Measurements from ENCODE around the gene TMA7B. TPM values are rescaled to one million over a fixed set of nuclear protein-coding genes. Genes with fewer than 3 reads are reported as not detected.

Gene TMA7B
- total RNA-seq, 3 donors from 2014 or later = 0.16 TPM; not detected in 2

- Histone ChIP-seq H3K9me3 (no peaks in the 10 kb centered on the region), H3K27ac (peak overlapping the region; percentile 80 to 83), H3K4me3 (peak overlapping the region; percentile 4 to 71 (median 71)), H3K27me3 (no peaks in the 10 kb centered on the region), H3K36me3 (no peaks in the 10 kb centered on the region), H3K4me1 (peaks cover 0 to 28% of the 10 kb centered on the region in 2 donors)
- intact Hi-C loops (cut with DNase I; ENCODE audit: low total_unique reads) = no loop called here
- DNase-seq (ENCODE audit: low spot score in 2 of 2) = no peak
- TF ChIP-seq POLR2AphosphoS5 (IDR thresholded peaks at IDR 0.05) = no peak
- no peak for TF ChIP-seq CTCF (IDR thresholded peaks at IDR 0.05)
- no peak for TF ChIP-seq POLR2A (IDR thresholded peaks at IDR 0.05)
Measured at GRCh38 chr22:39995393-39996252, 35.4 kb downstream of the TMA7B start.

GRCh38 chr22:39996732-39997131 lies 36.5 kb downstream of the TMA7B start:
- Histone ChIP-seq H3K4me1 (peaks cover 0 to 28% of the 10 kb centered on the region in 2 donors), H3K9me3 (no peaks in the 10 kb centered on the region), H3K27ac (peak overlapping the region in 1 of 2 donors; percentile 83), H3K27me3 (no peaks in the 10 kb centered on the region), H3K36me3 (no peaks in the 10 kb centered on the region), H3K4me3 (peak overlapping the region in 2 of 3 donors; percentile 71)
- TF ChIP-seq POLR2A (IDR thresholded peaks at IDR 0.05) (no peak), POLR2AphosphoS5 (IDR thresholded peaks at IDR 0.05) (no peak), CTCF (IDR thresholded peaks at IDR 0.05) (no peak)
- no peak for DNase-seq (ENCODE audit: low spot score in 2 of 2)
- intact Hi-C loops (cut with DNase I; ENCODE audit: low total_unique reads) = no loop called here

- Histone ChIP-seq H3K27me3 (no peaks in the 10 kb centered on the region), H3K4me3 (peak overlapping the region in 1 of 3 donors; percentile 27), H3K36me3 (no peaks in the 10 kb centered on the region), H3K27ac (peak overlapping the region; percentile 13 to 68), H3K9me3 (no peaks in the 10 kb centered on the region), H3K4me1 (peaks cover 0 to 28% of the 10 kb centered on the region in 2 donors)
- intact Hi-C loops (cut with DNase I; ENCODE audit: low total_unique reads) = no loop called here
- no peak for DNase-seq (ENCODE audit: low spot score in 2 of 2)
- TF ChIP-seq POLR2AphosphoS5 (IDR thresholded peaks at IDR 0.05) = no peak
- TF ChIP-seq POLR2A (IDR thresholded peaks at IDR 0.05) = no peak
- no peak for TF ChIP-seq CTCF (IDR thresholded peaks at IDR 0.05)
Measured at GRCh38 chr22:39997421-39997820, 37.2 kb downstream of the TMA7B start.

- TF ChIP-seq POLR2AphosphoS5 (IDR thresholded peaks at IDR 0.05) (peak in 1 of 3 donors; percentile 29), CTCF (IDR thresholded peaks at IDR 0.05) (no peak), POLR2A (IDR thresholded peaks at IDR 0.05) (no peak)
- H3K4me1 ChIP-seq = peaks cover 0 to 28% of the 10 kb centered on the region in 2 donors
- no peaks in the 10 kb centered on the region for H3K36me3 ChIP-seq
- peak; percentile 81 to 85 for DNase-seq (ENCODE audit: low spot score in 2 of 2)
- H3K4me3 ChIP-seq = peak overlapping the region in 1 of 3 donors; percentile 27
- peak overlapping the region; percentile 44 to 68 for H3K27ac ChIP-seq
- H3K9me3 ChIP-seq = no peaks in the 10 kb centered on the region
- no peaks in the 10 kb centered on the region for H3K27me3 ChIP-seq
- intact Hi-C loops (cut with DNase I; ENCODE audit: low total_unique reads) = no loop called here
Measured at GRCh38 chr22:39997939-39998726, 37.9 kb downstream of the TMA7B start.
